ENCODE data around the gene UBA6.
A peak's percentile ranks its signal among the peaks of the same experiment; 100 is the strongest.

Gene UBA6

GRCh38 chr4:67700738-67701516 is at the start of gene UBA6:
UBA6 (minus strand) TSS chr4:67701155; CDS start chr4:67701119, 36 bp downstream.
- DNase-seq (ENCODE audit: low read depth, low spot score), result peak; percentile 96
- TF ChIP-seq CTCF (IDR thresholded peaks at IDR 0.05; ENCODE audit: low read depth, low read length), result peak; percentile 39
- in situ Hi-C loops (cut with HindIII; ENCODE audit: low sequenced_read_pairs), result no loop called here
- peak within 1 kb of the TSS; percentile 94 for H3K4me3 ChIP-seq (ENCODE audit: low read depth, low read length)

- in situ Hi-C loops (cut with HindIII; ENCODE audit: low sequenced_read_pairs), result no loop called here
- no peak overlapping the region for H3K4me3 ChIP-seq (ENCODE audit: low read depth, low read length)
- DNase-seq (ENCODE audit: low read depth, low spot score), result no peak
- no peak for TF ChIP-seq CTCF (IDR thresholded peaks at IDR 0.05; ENCODE audit: low read depth, low read length)
Observed at GRCh38 chr4:67750691-67751090, 49.7 kb upstream of the UBA6 start.

- TF ChIP-seq CTCF (IDR thresholded peaks at IDR 0.05; ENCODE audit: low read depth, low read length), result no peak
- H3K4me3 ChIP-seq (ENCODE audit: low read depth, low read length), result no peak overlapping the region
- in situ Hi-C loops (cut with HindIII; ENCODE audit: low sequenced_read_pairs), result no loop called here
- no peak for DNase-seq (ENCODE audit: low read depth, low spot score)
Observed at GRCh38 chr4:67749286-67749685, 48.3 kb upstream of the UBA6 start.

- TF ChIP-seq CTCF (IDR thresholded peaks at IDR 0.05; ENCODE audit: low read depth, low read length), result peak; percentile 42
- in situ Hi-C loops (cut with HindIII; ENCODE audit: low sequenced_read_pairs), result no loop called here
- peak; percentile 71 for DNase-seq (ENCODE audit: low read depth, low spot score)
- no peak overlapping the region for H3K4me3 ChIP-seq (ENCODE audit: low read depth, low read length)
Observed at GRCh38 chr4:67746797-67747495, 46.0 kb upstream of the UBA6 start.

- in situ Hi-C loops (cut with HindIII; ENCODE audit: low sequenced_read_pairs), result no loop called here
- no peak for TF ChIP-seq CTCF (IDR thresholded peaks at IDR 0.05; ENCODE audit: low read depth, low read length)
- peak; percentile 30 for DNase-seq (ENCODE audit: low read depth, low spot score)
Observed at GRCh38 chr4:67744561-67745283, 43.8 kb upstream of the UBA6 start.

GRCh38 chr4:67743194-67743593 is 42.2 kb upstream of the UBA6 start:
- no peak for DNase-seq (ENCODE audit: low read depth, low spot score)
- in situ Hi-C loops (cut with HindIII; ENCODE audit: low sequenced_read_pairs), result no loop called here
- TF ChIP-seq CTCF (IDR thresholded peaks at IDR 0.05; ENCODE audit: low read depth, low read length), result no peak

More at GRCh38 chr4:67744561-67745283, 43.8 kb upstream of the UBA6 start:
- no peak overlapping the region for H3K4me3 ChIP-seq (ENCODE audit: low read depth, low read length)

More at GRCh38 chr4:67743194-67743593, 42.2 kb upstream of the UBA6 start:
- no peak overlapping the region for H3K4me3 ChIP-seq (ENCODE audit: low read depth, low read length)
